Activated CD8-positive, alpha-beta memory T cell treated with anti-CD3 and anti-CD28 coated beads for 48 hours (primary cell): Measurements from ENCODE around the gene TSPAN32.
"Not testable (repeated sequence)": the region's sequence is repeated elsewhere in the genome, so short reads cannot be mapped to it uniquely, and the experiment has no call there.

ENCODE experiments used
- DNase-seq, 3 experiments: peaks; one replicate each; pipeline ENCODE4 v3.0.0-alpha.2; 2020; ENCODE audit warnings: low read depth in 2 of 3, low spot score in 2 of 3

Gene TSPAN32

DNA sequence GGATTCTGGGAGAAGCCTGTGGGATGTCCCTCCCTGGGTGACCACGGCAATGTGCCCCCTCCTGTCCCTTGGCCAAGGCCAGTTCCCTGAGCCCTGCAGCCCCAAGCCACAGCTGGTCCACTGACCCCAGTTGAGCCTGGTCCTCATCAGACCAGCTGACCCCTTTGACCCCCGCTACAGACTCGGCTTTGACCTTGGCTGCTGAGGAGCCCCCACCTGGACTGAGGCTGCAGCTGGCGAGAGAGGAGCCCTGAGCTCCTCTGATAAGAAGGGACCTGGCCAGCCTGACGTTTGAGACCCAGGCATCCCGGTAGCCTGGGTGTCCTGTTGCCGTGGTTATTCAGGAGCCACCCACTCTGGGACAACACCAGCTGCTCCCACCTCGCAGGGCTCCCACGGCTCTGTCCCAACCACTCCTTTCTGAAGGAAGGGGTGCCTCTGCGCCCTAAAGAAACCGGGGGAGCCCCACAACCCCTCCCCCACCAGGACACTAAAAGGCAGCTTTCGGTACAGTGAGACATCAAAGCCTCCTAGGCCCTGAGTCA, 34.4 kb upstream of the TSPAN32 start:
- DNase-seq = no peak

DNA sequence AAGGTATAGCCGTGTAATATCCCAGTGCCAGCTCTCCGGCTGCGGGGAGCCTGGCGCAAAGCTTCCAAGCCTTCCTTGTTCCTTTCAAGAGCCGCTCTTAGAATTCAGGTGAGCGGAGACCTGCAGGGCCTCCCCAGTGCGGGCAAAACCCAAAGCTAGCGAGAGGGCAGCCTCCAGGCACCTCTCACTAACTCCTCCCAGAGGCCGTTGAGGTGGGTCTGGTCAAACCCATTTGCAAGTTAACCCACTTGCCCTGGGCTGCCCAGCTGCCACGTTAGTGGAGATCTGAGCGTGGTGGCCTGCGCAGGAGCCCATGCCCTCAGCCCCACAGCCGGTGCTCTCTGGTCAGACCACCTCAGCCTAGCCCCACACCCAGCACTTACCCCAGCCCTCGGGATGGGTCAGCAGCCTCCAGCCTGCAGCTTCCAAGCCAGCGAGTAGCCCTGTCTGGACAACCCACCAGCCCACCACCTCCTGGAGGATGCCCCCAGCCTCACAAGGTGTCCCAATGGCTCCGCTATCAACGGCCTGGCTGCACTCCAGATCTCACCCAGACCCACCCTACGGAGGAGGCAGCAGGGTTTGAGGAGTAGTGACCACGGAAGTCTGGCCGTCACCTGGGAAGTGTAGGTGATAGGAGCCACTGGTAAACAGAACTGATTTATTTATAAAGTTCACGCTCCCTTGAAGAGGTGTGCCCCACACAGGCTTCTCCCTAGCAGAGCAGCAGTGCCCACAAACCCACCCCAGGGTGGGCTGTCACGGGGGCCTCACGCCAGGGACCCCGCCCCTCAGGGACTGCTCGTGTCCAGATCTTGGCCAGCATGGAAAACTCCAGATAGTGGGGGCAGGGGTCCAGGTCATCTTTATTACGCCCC, 33.7 kb upstream of the TSPAN32 start:
- no peak for DNase-seq

DNA sequence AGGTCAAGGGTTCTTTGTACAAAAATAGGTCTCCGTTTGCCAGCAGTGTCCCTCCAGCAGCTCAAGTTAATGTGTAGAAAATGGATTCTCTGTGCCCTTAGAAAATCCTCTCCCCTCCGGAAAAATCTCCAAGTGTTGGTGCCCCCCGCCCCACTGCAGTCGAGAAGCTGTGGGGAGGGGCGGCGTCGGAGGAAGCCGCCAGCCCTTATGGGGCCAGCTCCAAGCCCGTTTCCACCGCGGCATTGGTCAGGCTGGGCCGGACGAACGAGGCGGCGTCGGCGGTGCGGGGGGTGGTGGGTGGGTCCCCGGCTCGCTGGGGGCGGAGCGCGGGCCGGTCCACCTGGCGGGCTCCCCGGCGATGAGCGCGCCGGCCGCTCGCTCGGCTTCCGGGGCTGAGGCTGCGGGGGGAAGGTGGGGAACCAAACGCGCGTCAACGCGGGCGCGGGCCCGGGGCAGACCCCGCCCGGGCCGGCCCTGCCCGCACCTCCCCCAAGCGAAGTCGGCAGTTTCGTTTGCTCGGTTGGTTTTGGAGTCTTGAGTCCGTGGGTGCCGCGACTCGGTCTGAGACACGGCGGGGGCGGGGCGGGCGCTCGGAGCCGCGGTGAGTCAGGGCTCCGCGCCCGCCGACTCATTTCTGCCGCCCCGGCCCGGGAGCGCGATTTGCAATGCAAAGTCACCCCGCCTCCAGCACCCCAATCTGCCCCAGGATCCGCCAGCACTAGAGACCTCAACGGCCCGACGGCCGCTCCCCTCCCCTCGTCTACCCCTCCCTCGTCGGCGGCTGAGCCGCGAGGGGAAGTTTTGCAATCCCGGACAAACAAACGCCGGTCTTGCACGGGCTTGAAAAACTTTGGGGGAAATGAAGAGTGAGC, 32.8 kb upstream of the TSPAN32 start:
- DNase-seq = peak; percentile 59 to 67 (median 63)

DNA sequence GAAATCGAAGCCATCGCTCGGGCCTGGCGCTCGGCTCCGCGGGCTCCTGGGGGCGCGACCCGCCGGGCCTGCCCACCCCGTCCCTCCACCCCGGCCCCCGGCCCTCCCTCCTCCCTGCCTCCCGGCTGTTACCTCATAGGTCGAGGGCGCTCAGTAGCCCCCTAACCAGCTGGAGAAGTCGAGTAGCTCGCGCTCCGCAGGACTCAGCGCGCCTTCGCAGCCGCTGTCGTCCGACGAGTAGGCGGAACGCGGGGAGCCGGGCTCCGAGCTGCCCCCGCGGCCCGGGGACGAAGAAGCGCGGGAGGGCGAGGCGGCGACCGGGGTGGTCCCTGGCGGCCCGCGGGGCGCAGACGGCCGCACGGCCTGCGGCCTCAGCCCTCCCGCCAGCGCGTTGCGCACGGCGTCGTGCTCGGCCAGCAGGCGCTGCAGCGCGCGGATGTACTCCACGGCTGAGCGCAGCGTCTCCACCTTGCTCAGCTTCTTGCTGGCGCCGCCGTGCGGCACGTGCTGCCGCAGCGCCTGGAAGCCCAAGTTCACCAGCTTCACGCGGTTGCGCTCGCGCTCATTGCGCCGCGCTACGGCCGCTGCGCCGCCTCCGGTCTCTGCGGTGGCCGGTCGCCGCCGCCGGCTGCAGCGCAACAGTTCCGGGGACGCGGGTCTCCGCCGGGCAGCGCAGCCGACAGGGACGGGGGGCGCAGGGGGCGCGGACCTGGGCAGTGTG, 32.1 kb upstream of the TSPAN32 start:
- DNase-seq = no peak

DNA sequence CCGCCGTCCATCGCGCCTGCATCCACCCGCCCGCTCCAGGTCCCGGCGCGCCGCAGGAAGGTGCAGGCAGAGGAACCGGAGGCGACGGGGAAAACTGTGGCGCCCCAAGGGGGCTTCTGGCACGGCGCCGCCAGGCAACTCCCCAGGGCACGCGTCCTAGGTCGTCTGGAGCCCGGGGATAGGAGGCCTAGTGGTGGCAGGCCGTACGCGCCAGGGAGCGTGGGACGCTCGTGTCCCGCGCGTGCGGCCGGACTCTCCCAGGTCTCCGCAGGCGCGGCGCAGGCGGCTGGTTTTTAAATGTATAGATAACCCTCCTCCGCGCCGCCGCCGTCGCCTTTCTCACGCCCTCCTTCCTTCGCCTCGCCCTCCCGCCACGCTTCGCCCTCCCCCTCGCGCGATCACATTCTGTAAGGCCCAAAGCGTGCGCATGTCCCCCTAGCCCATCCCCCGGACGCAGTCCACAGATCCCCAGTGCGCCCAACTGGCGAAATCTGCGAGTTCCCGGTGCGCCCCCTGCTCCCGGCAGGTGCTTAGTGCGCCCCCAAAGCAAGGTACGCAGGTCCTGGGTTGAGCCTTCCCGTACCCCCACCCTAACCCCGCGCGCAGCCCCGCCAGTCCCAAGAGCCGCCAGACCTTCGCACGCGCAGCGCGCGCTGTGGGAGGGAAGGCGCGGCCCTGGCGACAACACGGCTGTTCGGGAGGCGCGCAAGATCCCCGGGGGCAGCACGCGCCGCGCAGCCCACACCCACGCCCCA, 31.3 kb upstream of the TSPAN32 start, which contains the start of gene ASCL2:
ASCL2 (minus strand) TSS at position 267 of the 755 bp plus-strand sequence; CDS start at position 11, 256 bp downstream.
- no peak for DNase-seq

DNA sequence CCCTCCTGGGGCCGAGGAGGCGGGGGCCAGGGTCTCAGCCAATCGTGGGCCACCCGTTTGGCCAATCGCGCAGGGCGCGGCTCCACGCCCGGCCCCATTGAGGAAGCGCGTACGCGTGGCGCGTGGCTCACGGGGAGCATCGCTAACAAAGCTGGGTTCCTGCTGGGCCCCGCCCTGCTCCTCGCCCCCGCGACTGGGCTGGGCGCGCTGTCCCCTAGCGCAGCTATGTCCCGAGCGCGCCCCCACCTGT, 30.8 kb upstream of the TSPAN32 start:
- no peak for DNase-seq

DNA sequence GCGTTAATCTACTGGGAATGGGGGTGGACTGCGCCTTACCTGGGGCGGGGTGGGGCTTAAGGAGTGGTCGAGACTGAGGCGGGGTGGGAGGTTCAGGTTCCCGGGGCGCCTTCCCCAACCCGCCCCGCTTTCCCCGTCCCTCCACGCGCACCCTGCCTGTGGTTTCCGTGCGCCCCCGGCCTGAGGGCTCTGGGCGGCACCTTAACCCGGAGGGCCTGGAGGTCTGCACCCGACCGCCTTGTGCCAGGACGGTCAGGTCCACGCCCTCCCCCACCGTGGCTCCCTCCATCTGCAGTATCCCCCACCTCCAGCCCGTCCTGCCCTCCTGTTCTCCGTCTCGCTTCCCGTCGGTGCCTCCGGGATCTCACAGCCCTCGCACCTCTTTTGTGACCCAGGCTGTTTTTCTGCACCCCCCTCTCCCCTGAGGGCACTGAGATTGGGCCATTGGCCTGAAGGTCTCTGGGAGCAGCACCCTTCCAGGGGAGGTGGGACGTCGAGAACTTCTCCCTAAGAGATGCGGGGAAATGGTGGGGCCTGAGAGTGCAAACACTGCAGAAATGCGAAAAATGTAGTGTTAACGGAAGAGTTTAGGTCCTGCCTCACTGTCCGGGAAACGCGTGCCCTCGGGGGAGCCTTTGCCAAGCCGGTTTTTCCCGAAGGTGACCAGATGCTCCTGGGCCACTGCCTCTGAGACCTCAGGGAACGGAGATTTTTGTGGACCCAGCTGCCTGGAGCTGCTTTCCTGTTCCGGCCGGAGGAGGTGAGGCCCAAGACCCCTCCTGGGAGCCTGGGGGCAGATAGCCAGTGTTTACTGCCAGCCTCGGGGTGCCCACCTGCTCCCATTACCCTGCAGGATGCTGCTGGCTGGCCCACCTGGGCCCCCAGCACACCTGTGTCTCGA, 30.2 kb upstream of the TSPAN32 start:
- no peak for DNase-seq

DNA sequence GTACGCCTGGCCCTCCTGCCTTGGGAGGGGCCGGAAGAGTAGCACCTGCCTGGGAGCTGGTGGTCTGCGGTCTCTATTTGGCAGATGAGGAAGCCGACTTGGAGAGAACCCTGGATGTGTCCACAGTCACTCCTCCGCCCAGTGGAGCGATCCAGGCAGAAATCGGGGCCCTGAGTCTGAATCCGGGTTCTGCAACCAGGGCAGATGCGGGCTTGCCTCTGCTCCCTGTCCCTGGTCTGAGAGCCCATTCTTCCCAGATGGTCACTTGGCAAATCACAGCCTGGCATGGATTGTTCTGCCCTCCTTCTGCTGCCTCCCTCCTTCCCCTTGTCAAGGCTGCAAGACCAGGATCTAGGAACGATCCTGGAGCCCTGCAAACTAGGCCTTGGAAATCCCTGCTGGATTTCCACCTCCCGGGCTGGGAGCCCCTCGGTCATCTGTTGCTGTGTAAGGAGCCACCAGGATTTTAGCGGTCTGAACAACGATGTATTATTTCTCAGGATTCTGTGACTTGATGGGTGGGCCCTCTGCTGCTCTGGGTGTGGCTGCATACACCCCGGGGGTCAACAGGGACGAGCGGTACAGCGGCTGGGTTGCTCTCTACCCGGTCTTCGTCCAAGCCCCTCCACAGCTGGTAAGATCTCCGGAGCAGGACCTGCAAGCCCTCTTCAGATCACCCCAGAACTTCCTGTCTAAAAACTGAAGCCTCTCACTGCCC, 29.4 kb upstream of the TSPAN32 start:
- DNase-seq = no peak

DNA sequence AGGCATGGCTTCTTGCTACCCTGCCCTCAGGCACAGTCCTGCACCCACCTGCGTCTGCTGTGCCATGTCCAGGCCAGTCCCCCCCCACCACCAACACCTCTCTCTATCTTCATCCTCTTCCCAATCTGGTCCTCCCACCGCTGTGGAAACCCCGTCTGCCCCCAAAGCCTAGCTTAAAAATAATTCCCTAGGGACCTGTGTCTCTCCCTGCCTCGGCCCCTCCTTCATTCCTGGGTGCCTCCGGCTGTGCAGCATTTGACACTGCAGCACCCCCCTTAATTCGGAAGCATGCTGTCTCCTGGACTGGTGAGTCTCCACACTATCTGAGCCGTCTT, 28.9 kb upstream of the TSPAN32 start:
- no peak for DNase-seq

DNA sequence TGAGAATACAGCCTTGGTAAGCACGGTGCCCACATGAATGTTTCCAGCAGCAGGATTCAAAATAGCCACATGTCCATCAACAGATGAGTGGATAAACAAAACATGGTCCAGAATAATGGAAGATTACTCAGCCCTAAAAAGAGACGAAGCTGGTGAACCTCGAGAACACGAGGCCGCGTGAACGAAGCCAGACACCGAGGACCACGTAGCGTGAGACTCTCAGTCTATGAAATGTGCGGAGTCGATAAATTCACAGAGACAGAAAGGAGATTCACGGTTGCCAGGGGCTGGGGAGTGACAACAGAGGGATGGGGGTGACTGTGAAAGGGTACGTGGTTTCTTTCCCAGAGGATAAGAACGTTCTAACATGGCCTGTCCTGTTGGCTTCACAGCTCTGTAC, 28.5 kb upstream of the TSPAN32 start:
- DNase-seq = no peak

DNA sequence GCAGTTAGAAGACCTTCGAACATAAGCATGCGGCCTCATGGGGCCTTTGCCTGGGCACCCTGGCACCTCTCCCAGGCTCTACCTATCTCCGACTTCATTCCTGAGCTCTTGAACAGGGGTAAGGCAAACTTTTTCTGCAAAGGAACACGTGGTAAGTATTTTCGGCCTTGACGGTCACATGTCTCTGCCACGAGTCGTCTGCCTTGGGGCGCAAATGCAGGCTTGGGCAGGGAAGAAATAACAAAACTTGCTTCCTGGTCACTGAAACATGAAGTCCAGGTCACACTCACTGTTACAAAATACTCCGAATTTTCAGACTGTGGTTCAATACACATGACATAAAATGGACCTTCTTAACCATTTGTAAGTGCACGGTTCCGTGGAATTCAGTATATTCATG, 28.0 kb upstream of the TSPAN32 start:
- no peak for DNase-seq

DNA sequence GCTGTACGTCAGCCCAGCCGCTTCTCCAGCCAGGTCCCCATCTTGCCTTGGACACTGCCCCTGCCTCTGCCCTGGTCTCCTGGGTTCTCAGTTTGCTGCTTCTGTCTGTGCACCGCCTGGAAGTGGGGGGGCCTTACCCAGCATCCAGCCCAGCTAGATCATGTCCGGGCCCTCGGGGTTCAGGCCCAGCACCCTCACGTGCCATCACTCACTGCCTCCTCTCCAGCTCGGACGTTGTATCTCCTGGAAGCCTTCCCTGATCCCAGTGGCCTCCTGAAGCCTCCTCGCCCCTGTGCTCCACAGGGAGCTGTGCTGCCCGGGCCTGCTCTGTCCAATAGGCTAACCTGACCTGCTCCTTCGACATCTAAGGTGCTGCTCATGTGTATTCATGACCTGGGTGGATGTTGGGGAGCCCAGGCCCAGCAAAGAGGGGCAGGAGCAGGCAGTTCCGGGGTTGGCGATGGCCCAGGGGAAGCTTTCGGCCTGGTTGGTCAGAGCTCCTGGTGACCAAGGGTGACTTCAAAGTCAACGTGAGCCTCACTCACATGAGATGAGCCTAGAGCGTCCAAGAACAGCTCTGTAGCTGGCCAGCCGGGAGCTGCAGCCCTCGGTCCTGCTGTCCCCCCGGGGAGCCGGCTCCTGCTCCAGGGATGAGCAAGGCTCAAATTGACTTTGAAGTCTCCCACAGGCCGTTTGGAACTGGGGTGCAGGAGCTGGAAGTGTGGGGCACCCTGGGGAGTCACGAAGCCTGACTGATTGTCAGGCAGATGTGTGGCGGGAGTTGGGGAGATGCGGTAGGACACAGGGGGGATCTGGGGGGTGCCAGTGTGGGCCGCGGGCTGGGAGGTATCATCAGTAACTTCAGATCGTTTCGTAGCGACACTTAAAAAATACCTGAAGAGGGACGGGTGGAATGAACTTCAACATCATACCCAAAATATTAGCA, 26.2 kb upstream of the TSPAN32 start:
- no peak for DNase-seq

DNA sequence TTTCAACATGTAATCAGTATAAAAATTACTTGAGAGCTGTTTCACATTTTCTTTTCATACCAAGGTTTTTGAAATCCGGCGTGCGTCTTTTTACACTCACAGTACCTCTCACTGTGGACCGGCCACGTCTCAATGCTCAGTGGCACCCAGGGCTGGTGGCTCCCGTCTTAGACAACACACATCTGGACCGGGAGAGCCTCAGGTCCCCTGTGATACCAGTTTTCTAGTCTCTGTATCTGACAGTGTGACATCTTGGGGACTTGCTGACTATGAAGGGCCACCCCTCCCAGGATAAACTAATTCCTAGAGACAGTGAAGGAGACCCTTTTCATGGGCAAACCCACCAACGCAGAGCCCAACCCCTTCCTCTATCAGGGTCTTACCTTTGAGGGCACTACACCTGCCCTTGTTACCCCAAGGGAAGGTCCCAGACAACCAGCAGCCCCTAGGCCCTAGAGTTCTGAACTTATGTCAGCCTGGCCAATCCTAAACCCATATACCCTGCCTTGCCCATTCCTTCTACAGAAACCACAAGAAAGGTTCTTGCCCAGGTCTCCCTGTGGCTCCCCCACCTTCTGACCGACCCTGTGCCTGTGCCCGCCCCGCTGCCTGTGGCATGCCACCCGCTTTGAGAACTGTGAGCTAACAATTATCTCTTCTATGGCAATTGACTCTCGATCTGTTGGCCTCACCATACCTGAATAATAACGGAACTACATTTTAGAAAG, 25.4 kb upstream of the TSPAN32 start:
- no peak for DNase-seq

DNA sequence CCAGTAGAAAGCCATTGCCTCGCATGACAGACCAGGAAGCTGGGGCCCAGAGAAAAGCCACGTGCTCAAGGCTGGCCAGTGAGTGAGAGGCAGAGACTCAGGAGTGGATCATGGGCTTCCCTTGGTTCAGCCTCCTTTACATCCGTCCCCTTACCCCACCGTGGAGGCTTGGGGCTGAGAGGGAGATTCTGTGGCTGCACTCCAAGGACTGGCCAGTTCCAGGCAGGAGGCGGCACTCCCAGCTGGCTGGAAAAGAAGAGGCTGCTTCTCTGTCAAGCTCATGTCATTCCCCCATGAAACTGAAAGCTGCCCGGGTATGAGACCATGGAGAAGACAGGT, 24.8 kb upstream of the TSPAN32 start:
- DNase-seq = no peak

DNA sequence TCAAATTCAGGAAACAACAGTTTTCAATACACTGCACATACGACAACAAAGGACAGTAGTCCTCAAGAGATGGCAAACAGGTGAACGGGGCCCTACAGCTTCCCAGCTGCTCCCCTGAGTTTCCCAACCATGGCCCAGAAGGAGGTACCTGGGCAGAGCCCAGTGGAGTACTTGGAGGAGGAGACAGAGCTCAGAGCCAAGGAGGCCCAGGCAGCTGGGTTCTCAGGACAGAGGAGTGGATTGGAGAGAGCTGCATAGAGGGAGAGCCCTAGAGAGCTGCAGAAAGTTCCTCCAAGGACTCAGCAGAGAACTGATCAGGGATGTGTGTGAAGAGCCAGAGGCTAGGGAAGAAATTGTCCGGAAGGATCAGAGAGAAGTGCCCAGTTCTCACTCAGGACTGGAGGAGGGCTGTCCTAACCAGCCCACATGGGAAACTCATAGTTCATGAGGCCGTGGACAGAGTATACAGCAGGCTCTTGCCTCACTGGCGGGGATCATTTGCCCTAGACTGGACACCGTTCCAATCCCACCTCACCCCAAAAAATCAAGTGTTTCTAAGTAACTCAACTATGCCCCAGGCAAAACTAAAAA, 23.8 kb upstream of the TSPAN32 start:
- no peak for DNase-seq

DNA sequence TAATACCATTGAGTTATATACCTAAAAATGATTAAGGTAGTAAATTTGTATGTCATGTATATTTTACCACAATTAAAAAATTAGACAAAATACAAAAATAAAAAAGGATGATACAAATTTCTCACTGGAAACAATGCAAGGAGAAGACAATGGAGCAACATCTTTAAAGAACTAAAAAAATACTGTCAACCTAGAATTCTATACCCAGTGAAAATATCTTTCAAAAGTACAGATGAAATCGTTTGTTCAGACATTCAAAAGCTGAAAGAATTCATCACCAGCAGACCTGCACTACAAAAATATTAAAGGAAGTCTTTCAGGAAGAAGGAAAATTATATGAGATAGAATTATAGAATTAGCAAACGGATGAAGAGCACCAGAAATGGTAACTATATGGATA, 21.6 kb upstream of the TSPAN32 start:
- no peak for DNase-seq

DNA sequence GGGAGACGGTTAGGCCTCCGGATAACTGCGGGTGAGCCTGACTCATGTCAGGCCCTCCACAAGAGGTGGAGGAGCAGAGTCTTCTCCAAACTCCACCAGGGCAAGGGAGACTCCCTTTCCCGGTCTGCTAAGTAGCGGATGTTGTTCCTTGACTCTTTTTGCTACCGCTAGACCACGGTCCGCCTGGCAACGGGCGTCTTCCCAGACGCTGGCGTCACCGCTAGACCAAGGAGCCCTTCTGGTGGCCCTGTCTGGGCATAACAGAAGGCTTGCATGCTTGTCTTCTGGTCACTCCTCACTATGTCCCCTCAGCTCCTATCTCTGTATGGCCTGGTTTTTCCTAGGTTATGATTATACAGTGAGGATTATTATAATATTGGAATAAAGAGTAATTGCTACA, 15.5 kb upstream of the TSPAN32 start:
- not testable (repeated sequence) for DNase-seq
